Non-pigmented ciliary epithelial cell (primary cell): ENCODE results near the gene CPA4.

Experiments used
- DNase-seq: peaks from one replicate; pipeline ENCODE4 v3.0.0-alpha.2; 2010; ENCODE audit warnings: low read depth

The CPA4 gene

DNA sequence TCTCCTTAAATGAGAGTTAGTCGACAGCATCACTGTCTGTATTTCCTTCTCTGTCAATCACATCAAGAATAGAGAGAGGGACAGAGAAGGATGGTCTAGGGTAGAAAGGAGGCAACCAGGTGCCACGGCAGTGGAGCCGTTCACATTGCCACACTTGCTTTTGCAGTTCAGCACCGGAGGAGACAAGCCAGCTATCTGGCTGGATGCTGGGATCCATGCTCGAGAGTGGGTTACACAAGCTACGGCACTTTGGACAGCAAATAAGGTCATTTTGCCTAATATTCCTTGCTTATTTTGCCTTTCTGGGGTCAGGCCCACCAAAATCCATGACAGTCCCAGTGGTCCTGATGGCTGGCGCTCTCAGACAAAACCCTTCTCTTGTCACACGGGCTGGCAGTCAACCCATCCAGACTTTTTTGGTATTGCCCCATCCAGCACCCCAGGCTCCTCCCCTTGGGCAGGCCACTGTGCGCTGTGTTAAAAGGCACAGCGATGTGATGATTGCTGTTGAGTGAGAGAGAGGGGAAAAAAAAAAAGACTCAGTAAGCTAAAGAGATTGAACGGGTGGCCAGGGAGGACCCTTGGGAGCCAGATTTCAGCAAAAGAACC lies 17.9 kb upstream of the CPA4 start:
- DNase-seq = no peak

DNA sequence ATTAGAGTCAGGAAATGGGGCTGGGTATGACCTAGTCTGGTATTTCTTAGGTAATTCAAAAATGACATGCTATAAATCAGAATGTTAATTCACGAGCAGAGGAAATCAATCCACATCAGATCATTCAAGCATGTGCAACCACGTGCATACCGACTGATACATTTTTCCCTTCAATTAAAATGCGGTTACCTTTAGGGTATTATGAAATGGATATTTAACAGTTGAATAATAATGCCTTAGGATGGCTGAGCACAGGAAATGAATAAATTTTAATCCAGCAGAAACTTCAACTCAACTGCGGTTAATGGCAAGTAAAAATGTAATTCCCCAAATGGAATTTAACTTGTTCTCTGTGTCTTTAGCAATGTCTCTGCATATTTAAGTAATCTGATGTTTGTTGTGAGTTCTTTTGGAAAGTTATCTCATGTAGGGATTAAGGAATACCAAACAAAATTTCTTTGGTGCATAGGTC lies 17.1 kb upstream of the CPA4 start:
- no peak for DNase-seq

GRCh38 chr7:130276796-130277762 lies 15.9 kb upstream of the CPA4 start:
- DNase-seq = no peak

GRCh38 chr7:130277763-130278643 lies 15.0 kb upstream of the CPA4 start:
- no peak for DNase-seq

DNA sequence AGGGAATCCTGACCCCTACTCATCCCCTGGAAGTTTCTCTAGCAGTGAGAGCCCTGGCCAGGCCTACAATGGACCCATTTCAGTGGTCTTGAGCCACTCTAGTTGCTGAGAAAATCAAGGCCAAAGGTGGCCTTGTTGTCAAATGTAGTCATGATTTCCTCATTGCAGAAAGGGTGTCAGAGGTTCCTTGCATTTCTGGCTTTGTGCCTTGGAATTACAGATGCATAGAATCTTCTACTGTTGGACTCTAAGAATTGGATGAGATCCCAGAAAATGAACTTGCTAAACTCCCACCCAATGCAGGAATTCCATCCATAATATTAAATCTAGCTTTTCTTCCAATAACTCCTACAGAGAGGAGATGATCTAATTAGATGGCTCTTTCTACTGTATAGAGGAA lies 14.1 kb upstream of the CPA4 start:
- DNase-seq = peak; percentile 79

DNA sequence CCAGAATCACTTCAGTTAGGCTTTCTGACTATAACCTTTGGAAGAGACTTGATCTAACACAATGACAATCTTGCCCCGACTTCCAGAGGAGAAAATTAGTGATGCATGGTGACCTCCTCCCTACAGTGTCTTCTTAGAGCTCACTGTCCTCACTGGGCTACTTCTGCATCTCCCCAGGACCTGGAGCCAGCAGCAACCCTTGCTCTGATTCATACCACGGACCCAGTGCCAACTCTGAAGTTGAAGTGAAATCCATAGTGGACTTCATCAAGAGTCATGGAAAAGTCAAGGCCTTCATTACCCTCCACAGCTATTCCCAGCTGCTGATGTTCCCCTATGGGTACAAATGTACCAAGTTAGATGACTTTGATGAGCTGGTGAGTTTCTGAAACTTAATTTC lies 13.7 kb upstream of the CPA4 start:
- DNase-seq = no peak

GRCh38 chr7:130279906-130280305 lies 13.1 kb upstream of the CPA4 start:
- DNase-seq = no peak

- no peak for DNase-seq
These were observed 11.7 kb upstream of the CPA4 start for GRCh38 chr7:130281260-130281659.

DNA sequence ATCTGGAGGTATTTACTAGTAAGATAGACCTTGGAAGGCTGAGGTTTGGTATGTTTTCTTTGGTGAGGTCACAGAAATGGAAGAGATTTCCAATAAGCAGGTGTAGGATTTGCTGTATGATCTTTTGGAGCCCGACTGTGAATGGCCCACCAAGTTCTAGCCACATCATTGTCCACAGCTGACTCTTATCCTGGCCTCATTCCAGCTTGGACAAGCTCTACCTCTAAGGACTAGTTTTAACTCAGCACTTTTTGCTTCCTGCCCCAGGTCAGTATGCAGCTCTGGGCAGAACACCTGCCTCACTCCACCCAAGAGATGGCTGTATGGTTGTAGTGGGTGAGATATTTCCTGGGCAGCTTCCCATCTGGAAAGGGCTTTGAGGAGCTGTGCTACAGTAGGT lies 6.1 kb upstream of the CPA4 start:
- DNase-seq = no peak

GRCh38 chr7:130288168-130288567 lies 4.8 kb upstream of the CPA4 start:
- no peak for DNase-seq

DNA sequence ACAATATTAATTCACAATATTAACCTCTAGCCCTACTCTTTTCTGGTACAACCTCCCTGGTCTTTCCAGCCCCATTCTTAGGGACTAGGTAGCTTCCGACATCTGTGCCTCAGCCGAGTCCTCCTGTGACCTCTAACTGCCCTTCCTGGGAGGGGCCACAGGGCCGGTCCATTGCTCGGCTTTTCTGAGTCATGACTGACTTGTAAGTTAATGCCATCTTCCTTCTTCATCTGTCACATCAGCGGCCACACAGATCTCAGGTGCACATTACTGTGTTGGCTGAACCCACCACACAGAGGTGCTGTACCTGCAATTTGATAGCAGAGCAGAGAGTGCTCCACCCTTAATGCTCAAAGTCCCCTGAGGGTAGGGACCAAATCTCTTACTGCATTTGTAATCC lies 4.1 kb upstream of the CPA4 start:
- no peak for DNase-seq

DNA sequence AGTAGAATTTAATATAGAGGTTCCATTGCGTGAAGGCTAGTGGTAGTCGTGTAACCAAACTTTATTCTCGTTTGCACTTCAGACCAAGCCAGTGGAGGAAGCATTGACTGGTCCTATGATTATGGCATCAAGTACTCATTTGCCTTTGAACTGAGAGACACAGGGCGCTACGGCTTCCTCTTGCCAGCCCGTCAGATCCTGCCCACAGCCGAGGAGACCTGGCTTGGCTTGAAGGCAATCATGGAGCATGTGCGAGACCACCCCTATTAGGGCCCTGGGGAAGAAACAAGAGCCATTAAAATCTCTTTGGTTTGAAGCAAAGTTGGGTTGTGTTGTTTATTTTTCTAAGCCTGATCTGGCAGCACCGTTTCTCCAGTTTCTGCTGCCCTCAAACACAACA lies 3.5 kb upstream of the CPA4 start:
- DNase-seq = no peak

DNA sequence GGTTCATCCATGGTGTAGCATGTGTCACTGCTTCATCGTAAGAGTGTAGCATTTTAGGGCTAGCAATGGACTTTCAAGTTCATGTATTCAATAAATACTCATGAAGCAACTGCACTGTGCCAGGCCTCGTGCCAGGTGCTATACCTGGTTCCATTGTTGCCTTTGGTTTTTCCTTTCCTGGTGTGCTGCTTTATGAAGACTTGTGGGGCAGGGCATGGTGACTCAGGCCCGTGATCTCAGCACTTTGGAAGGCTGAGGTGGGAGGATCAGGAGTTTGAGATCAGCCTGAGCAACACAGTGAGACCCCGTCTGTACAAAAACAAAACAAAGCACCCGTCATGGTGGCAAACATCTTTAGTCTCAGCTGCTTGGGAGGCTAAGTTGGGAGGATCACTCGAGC lies 2.2 kb upstream of the CPA4 start:
- DNase-seq = no peak

- no peak for DNase-seq
These were observed 560 bp downstream of the CPA4 start for GRCh38 chr7:130293521-130293920.

- no peak for DNase-seq
These were observed 1.4 kb downstream of the CPA4 start for GRCh38 chr7:130294314-130294713.

DNA sequence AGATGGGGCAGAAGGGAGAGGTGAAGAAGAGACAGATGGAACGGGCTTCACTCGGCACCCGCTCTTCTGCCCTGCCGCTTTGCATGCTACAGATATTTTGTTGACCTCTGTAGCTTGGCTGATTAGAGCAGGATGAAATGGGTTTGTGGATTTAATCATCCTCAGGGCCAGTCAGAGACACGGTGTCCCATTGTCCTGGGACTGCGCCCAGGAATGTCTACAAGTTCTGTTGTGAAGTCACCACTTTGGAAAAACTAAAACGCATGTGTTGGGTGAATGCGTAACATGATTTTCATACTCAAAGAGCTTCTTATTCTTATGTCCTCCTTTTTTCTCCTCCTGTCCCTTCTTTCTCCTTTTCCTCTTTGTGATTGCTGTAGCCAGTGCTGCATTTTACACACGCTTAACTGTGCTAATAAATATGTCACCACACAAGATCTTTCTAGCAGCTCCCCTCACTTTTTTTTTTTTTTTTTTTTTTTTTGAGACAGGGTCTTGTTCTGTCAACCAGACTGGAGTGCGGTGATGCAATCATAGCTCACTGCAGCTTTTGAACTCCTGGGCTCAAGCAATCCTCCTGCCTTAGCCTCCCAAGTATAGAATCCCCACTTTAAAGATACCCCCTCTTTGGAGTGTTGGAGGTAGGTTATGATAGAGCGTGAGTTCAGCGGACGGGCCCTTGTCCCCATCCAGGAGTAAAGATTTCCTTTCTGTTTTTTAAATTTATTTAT lies 3.4 kb downstream of the CPA4 start:
- DNase-seq = no peak

DNA sequence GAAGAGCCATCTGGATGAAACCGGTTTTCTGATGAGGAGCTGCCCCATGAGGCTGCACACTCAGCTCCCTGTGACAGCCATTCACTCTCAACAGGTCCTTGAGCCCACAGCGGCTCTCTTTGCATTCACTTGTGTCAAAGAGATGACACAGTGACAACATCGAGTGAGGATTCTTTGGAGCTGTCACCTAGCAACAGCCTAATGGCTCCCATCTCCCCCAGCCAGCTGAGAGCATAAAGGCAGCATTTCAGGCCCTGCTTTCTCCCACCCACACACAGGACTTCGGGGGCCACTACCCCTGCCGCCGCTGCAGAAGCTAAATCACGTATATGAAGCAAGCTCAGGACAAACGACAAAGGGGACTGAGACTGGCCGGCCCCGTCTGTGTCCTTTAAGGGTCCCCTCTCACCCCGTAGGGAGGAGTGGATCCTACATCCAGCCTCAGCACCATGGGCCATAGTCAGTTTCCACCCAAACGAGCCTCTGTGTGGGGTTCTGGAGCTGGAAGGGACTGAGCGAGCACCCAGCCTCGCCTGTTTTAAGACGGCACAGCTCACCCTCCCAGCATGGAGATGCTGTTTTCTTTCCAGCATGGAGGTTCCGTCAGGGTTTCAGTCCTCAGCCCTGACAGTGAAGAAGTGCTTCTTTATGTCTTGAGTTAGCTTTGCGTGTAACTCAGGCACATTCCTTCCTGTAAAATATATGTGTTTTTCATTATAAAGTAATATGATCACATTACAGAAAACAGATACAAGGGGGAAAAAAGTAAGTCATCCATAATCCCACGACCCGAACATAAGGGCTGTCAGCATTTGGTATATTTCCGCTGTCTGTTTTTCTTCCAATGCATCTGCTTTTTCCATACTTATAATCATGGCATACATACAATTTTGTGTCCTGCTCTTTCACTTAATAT lies 4.9 kb downstream of the CPA4 start:
- no peak for DNase-seq

- no peak for DNase-seq
These were observed 5.8 kb downstream of the CPA4 start for GRCh38 chr7:130298544-130299326.

- no peak for DNase-seq
These were observed 6.9 kb downstream of the CPA4 start for GRCh38 chr7:130299866-130300265.

GRCh38 chr7:130301501-130302020 lies 8.6 kb downstream of the CPA4 start:
- DNase-seq = no peak
